K562 (cell line): ENCODE data around the gene PEX13. TPM values are rescaled to one million over a fixed set of nuclear protein-coding genes. Genes with fewer than 3 reads are reported as not detected.
"Not testable (repeated sequence)": the region's sequence is repeated elsewhere in the genome, so short reads cannot be mapped to it uniquely, and the experiment has no call there.

Experiments used
- ATAC-seq: fragments of 200-7000 bp; cut with Tn5 transposase; 3 replicates; pipeline ENCODE4 v1.9.1; 2020; ENCODE audit warnings: moderate library complexity
- BruUV-seq: library from RNA; stranded (reverse); fragments of 400-500 nt; replicated peaks from 2 replicates; lab custom pipeline; 2021; lab: Mats Ljungman, UMichigan
- CTCF ChIA-PET: fragments of 300-600 bp; formaldehyde crosslinking; extraction: SDS; loops from one replicate; lab custom pipeline; 2021; ENCODE audit warnings: low intra/inter-chr PET ratio; lab: Yijun Ruan, JAX
- POLR2A ChIA-PET: fragments of 300-600, 350-650 bp; sonication (Branson Sonifier 250); formaldehyde crosslinking; extraction: SDS; loops from one replicate; lab custom pipeline; 2021; ENCODE audit warnings: antibody characterized with exemption, inconsistent platforms; lab: Yijun Ruan, JAX
- DNase-seq, 4 experiments: peaks; one replicate each; pipeline versions ENCODE4 v3.0.0 to v3.0.0-alpha.2; 2011 to 2018; ENCODE audit warnings: low spot score in 3 of 4, mixed read lengths in 3 of 4; ENCODE audit errors: extremely low read depth in 1 of 4
- FAIRE-seq: peaks from 2 replicates; lab custom pipeline; 2011; peaks lifted over from hg19 to GRCh38; lab: Jason Lieb, UNC
- H2AFZ ChIP-seq: 2 replicates; pipeline ENCODE4 v1.6.0; 2011; ENCODE audit warnings: low read depth, low read length, control low read depth, inconsistent platforms
- H3K27ac ChIP-seq: fragments of 200-600 bp; 3 replicates; pipeline ENCODE4 v1.8.0; 2011; ENCODE audit warnings: low read depth, mild to moderate bottlenecking, control low read depth, inconsistent platforms, low read length, moderate library complexity, mixed read lengths; ENCODE audit errors: extremely low read depth
- H3K27me3 ChIP-seq, 2 experiments: fragments of 300-600 bp in 1 of 2; 2 replicates in 1 of 2; 3 replicates in 1 of 2; pipeline versions ENCODE4 v1.6.0 to v1.8.0; 2011; ENCODE audit warnings: inconsistent platforms in 2 of 2, low read length in 2 of 2, mild to moderate bottlenecking in 1 of 2, mixed read lengths in 1 of 2, moderate library complexity in 1 of 2; ENCODE audit not compliant: control insufficient read depth in 2 of 2, insufficient read depth in 2 of 2
- H3K36me3 ChIP-seq: fragments of 300-600 bp; 3 replicates; pipeline ENCODE4 v1.8.0; 2011; ENCODE audit warnings: mild to moderate bottlenecking, low read length, inconsistent platforms; ENCODE audit not compliant: control insufficient read depth, insufficient read depth
- H3K4me1 ChIP-seq, 2 experiments: fragments of 200-600 bp in 1 of 2; replicated peaks in 1 of 2; 2 replicates in 1 of 2; 3 replicates in 1 of 2; pipeline versions ENCODE4 v1.5.1 to v1.8.0; 2011; ENCODE audit warnings: inconsistent platforms in 2 of 2, low read length in 2 of 2, mild to moderate bottlenecking in 1 of 2, mixed read lengths in 1 of 2, moderate library complexity in 1 of 2; ENCODE audit not compliant: control insufficient read depth in 2 of 2, insufficient read depth in 2 of 2
- H3K4me2 ChIP-seq: 2 replicates; pipeline ENCODE4 v1.6.1; 2011; ENCODE audit warnings: low read length, control low read depth, inconsistent platforms, mixed read lengths; ENCODE audit not compliant: insufficient read depth
- H3K4me3 ChIP-seq: fragments of 200-600 bp; sonication (generic), shearing (Covaris generic); 2 replicates; pipeline ENCODE4 v1.5.1; 2016; ENCODE audit warnings: control low read depth, inconsistent platforms
- H3K79me2 ChIP-seq: fragments of 200-600 bp; 3 replicates; pipeline ENCODE4 v1.8.0; 2011; ENCODE audit warnings: low read length, inconsistent platforms; ENCODE audit not compliant: control insufficient read depth, insufficient read depth
- H3K9ac ChIP-seq, 2 experiments: 2 replicates each; pipeline versions ENCODE4 v1.6.0 to v1.6.1; 2011; ENCODE audit warnings: low read depth in 2 of 2, low read length in 2 of 2, control low read depth in 1 of 2, inconsistent platforms in 1 of 2, mild to moderate bottlenecking in 1 of 2, mixed read lengths in 1 of 2; ENCODE audit not compliant: insufficient read depth in 1 of 2
- H3K9me1 ChIP-seq: one replicate; pipeline ENCODE4 v1.6.0; 2011; ENCODE audit warnings: inconsistent platforms, mild to moderate bottlenecking, low read length, moderate library complexity; ENCODE audit not compliant: control insufficient read depth, insufficient read depth
- H3K9me3 ChIP-seq: replicated peaks from 2 replicates; pipeline ENCODE4 v1.5.1; 2011; ENCODE audit warnings: low read depth, low read length, inconsistent platforms; ENCODE audit not compliant: control insufficient read depth, insufficient read depth
- H4K20me1 ChIP-seq: replicated peaks from 2 replicates; pipeline ENCODE4 v1.6.1; 2011; ENCODE audit warnings: low read length, inconsistent platforms, mixed read lengths; ENCODE audit not compliant: control insufficient read depth, insufficient read depth
- CREB1 ChIP-seq, 2 experiments: sonication (generic) in 1 of 2; formaldehyde crosslinking in 1 of 2; IDR thresholded peaks; 2 replicates each; pipeline versions ENCODE4 v1.6.1 to v1.8.0; 2012 to 2022; ENCODE audit warnings: inconsistent platforms in 1 of 2, mild to moderate bottlenecking in 1 of 2, missing genetic modification reagents in 1 of 2, moderate library complexity in 1 of 2
- FOXM1 ChIP-seq, 2 experiments: fragments of 450-650 bp in 1 of 2; sonication (generic) in 1 of 2; formaldehyde crosslinking in 1 of 2; IDR thresholded peaks; 2 replicates each; pipeline versions ENCODE4 v1.6.1 to v1.9.0; 2017 to 2022; ENCODE audit warnings: low read depth in 2 of 2, mild to moderate bottlenecking in 2 of 2, missing genetic modification reagents in 1 of 2, moderate library complexity in 1 of 2
- GABPB1 ChIP-seq: sonication (generic); formaldehyde crosslinking; IDR thresholded peaks from 2 replicates; pipeline ENCODE4 v1.8.0; 2022; ENCODE audit warnings: mild to moderate bottlenecking, missing genetic modification reagents
- KLF6 ChIP-seq: fragments of 250-450 bp; sonication (Bioruptor Pico); IDR thresholded peaks from 2 replicates; pipeline ENCODE4 v1.4.0; 2020; ENCODE audit warnings: mild to moderate bottlenecking, moderate library complexity, borderline replicate concordance
- MIER1 ChIP-seq: fragments of 450-650 bp; IDR thresholded peaks from 2 replicates; pipeline ENCODE4 v1.6.1; 2016; ENCODE audit warnings: antibody characterized with exemption, mild to moderate bottlenecking, low read depth
- WGBS: fragments of 100-300 bp; shearing (Covaris generic); methylation state at CpG from one replicate; pipeline ENCODE4 v1.1.6; 2016; ENCODE audit warnings: low coverage, mixed read lengths; ENCODE audit not compliant: insufficient coverage; ENCODE audit errors: missing lambda C conversion rate; 5-methylcytosine and 5-hydroxymethylcytosine counted together
- in situ Hi-C: fragments of 300-500 bp; cut with MboI; formaldehyde crosslinking; loops from 4 replicates; pipeline ENCODE4 v1.15.0; 2018; ENCODE audit warnings: inconsistent platforms, mixed read lengths
- intact Hi-C: fragments of 100-400 bp; cut with micrococcal nuclease; formaldehyde crosslinking; loops from 2 replicates; pipeline ENCODE4 v1.14.2; 2022
- polyA plus RNA-seq, 8 experiments: library from polyadenylated mRNA; depleted of rRNA in 4 of 8; stranded (reverse) in 5 of 8; unstranded in 3 of 8; fragments of >200 nt; fragmentation: Nextera tagmentation in 2 of 8; fragmentation: Illumina TruSeq in 1 of 8; extraction: Ambion mirVana in 2 of 8; extraction: Trizol in 1 of 8; gene quantifications; 2 replicates each; pipeline versions ENCODE4 v1.2.1 to v1.2.3, GENCODE V29; 2011 to 2014; ENCODE audit warnings: inconsistent platforms in 1 of 8, missing spikeins in 1 of 8
- total RNA-seq, 7 experiments: library from RNA; depleted of rRNA in 6 of 7; stranded (reverse); fragments of >200 nt in 6 of 7; fragmentation: Illumina TruSeq in 2 of 7; extraction: Trizol in 2 of 7; gene quantifications; 2 replicates each; pipeline versions ENCODE4 v1.2.1 to v1.2.3, GENCODE V29; 2011 to 2021; ENCODE audit warnings: low replicate concordance in 1 of 7

PEX13 gene
- total and polyA plus RNA-seq, 9 of the 15 experiments (the other 6 are each of a cell fraction or from before 2014, with no cell fraction given) = 4.0 to 30.4 (median 18.8) TPM

- TF ChIP-seq CREB1 (IDR thresholded peaks at IDR 0.05) (no peak), CREB1 (CRISPR knock-in tag; IDR thresholded peaks at IDR 0.05) (no peak), FOXM1 (IDR thresholded peaks at IDR 0.05; ENCODE audit: low read depth) (no peak), FOXM1 (CRISPR knock-in tag; IDR thresholded peaks at IDR 0.05; ENCODE audit: low read depth) (no peak), KLF6 (CRISPR knock-in tag) (no peak), GABPB1 (CRISPR knock-in tag) (no peak), MIER1 (no peak)
Observed at GRCh38 chr2:60980071-60980815, 37.3 kb upstream of the PEX13 start (continued).

- H3K9ac ChIP-seq, H4K20me1 ChIP-seq, H3K9me3 ChIP-seq, H3K4me1 ChIP-seq, H3K79me2 ChIP-seq, BruUV-seq, in situ Hi-C loops, H3K4me3 ChIP-seq, H2AFZ ChIP-seq, H3K4me2 ChIP-seq, ATAC-seq, intact Hi-C loops, DNase-seq, H3K36me3 ChIP-seq, H3K27me3 ChIP-seq, H3K9me1 ChIP-seq, CTCF ChIA-PET, H3K27ac ChIP-seq, FAIRE-seq: not testable (repeated sequence)
- 71% methylated on average over 3 of the region's 3 CpGs for WGBS
- POLR2A ChIA-PET = interaction anchor here (1.2 kb wide), 1 partner anchor 14 kb away, joined by 4 read pairs; no protein-coding TSS in a partner anchor
Observed at GRCh38 chr2:60982066-60982465, 35.5 kb upstream of the PEX13 start.
